Subcutaneous adipose tissue (tissue), 4 donors: ENCODE results near the gene MYH10. TPM values are rescaled to one million over a fixed set of nuclear protein-coding genes. Genes with fewer than 3 reads are reported as not detected.

Source experiments
- CTCF ChIP-seq: fragments of 450-650 bp; IDR thresholded peaks from one replicate; pipeline ENCODE4 v1.5.1; 2016; ENCODE audit warnings: low read depth, mild to moderate bottlenecking, control low read depth, antibody characterized with exemption, moderate library complexity
- total RNA-seq, 4 donors: library from RNA; depleted of rRNA; stranded (reverse); fragments of >200 nt; gene quantifications; one replicate each; pipeline ENCODE4 v1.1.0, GENCODE V29; 2016

Gene MYH10
- total RNA-seq, 4 donors from 2014 or later, result 39.8 to 70.6 (median 47.9) TPM

DNA sequence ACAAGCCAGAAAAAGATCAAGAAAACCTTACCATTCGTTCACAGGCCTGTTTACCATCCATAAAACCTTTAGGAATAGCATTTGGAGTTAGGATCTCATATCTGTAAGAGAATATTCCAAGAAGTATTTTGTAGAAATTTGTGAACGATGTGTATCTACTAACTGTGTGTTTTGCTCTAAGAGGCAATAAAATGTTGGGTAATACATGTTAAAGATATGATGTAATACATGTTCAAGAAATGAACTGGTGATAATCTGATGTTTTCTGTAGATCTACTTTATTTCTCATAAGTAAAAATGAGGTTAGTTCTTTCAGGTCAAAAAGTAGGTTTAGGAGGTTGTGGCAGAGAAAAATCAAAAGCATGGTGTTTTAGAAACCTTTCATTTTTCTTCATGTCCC lies 111.7 kb downstream of the MYH10 start:
- TF ChIP-seq CTCF, result no peak

DNA sequence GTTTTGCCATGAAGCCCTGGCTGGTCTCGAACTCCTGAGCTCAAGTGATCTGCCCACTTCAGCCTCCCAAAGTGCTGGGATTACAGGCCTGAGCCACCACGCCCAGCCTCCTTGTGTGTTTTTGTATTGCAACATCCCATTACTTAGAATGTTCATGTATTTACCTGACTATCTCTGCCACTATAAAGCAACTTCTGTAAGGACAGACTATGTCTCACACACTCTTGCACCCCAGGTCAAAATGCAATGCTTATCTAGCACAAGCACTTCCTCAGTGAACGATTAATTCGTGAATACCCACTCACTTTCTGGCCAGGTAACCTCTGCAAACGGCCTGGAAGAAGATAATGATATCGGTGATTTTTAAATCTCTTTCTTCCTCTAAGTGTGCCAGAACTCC lies 112.2 kb downstream of the MYH10 start:
- no peak for TF ChIP-seq CTCF

- TF ChIP-seq CTCF, result no peak
Observed at GRCh38 chr17:8514801-8515200, 115.7 kb downstream of the MYH10 start.

DNA sequence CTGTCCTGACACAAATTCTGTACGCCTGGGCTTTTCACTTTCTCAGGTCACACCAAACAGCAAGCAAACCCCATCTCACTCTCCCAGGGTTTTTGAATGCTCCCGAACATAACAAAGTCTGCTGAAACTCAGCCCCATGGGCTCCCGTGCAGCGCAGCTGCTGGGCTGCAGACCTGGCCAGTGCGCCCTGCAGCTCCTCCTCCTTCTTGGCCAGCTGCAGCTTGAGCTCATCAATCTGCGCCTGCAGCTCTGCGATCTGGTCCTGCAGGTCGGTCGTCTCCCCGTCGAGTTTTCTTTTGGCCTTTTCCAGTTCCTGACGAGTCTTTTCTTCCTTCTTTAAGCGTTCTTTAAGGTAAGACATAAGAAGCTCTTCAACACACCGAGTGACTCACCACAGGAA lies 124.4 kb downstream of the MYH10 start:
- no peak for TF ChIP-seq CTCF

DNA sequence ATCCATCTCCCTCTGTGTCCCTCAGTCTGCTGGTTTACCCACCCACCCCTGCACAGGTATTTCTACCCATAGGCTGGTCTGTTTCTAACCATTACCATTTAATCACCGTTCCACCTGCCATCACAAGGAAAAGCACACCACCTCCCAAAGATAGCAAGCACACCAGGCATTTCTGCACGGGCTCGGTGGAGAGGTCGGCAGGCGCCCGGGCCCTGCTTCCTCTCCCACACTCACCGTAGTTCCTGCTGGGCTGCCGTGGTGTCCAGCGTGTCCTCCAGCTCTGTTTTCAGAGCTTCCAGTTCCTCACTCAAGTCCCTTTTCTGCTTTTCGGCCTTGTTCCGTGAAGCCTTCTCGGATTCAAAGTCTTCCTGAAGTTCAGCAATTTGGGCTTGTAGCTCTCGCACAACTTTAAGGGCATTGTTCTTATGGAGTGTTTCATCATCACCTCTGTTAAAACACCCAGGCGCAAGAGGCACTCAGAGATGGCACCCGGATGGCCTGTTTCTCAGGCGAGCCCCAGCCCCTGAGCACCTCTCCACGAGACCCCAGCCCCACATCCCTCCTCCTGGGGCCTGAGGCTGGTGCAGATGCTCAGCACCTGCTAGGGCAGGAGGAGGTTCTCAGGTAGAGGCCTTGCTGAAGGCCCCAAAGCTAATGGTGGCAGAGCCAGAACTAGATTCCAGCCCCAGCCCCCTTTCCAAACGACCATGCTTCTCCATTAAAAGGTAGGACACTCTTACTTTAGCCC lies 125.9 kb downstream of the MYH10 start:
- TF ChIP-seq CTCF, result no peak

DNA sequence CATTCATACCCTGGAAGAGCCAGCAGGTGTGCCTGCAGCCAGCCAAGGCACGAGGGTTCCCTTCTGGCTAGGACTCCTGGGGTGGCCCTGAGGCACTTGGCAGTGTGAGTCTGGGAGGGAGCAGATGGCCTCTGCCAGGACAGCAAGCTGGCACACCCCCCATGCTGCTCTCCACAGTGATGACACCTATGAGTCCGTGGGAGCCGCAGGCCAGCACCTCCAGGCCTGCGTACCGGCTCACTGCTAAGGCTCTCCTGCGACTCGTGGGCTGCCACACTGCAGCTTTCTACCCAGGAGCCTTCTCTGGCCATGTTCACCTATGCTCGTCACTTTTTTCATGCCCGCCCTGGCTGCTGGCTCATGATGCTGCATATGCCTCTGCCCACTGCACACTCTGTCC lies 126.7 kb downstream of the MYH10 start:
- no peak for TF ChIP-seq CTCF

DNA sequence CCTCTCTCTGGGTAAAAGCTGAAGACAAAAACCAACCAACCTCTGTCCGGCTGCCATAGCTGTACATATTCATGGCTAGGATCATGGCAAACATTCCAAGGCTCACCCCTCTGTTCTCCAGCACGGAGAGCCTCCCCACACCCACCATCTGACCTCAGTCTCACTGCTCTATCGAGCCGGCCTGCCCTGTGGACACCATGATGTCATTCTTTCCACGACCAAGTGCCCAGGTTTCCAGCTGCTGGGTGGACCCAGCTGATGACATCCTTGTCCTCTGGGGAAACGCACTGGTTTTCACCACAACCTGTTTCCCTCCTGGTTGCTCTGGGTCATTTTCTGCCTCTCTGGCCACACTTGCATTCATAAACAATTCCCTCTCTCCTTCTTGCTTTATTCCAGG lies 127.2 kb downstream of the MYH10 start:
- no peak for TF ChIP-seq CTCF
